ENCODE data around the gene TXNRD2.

- TF ChIP-seq CTCF (IDR thresholded peaks at IDR 0.05) (no peak), EZH2phosphoT487 (IDR thresholded peaks at IDR 0.05) (no peak)
Measured at GRCh38 chr22:19931514-19931913, 10.1 kb downstream of the TXNRD2 start.
